ENCODE data around the gene TSHB.

DNA sequence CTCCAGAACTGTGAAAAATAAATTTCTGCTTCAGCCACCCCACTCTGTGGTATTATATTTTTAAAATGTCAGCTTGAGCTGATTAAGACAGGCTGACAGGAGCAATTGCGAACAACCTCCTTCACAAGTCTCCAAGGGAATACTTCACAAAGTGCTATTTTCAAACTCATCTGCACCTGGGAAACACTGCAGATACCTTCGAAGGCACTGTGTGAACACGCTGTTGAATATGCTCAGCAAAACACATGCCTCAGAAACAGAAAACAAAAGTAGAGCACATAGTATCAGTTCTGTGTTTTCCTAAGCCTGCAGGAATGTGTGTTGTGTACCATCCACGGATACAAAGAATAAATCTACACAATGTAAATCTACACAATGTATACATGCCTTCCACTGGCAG is 49.1 kb downstream of the TSHB start:
- TF ChIP-seq, protein P1, sequence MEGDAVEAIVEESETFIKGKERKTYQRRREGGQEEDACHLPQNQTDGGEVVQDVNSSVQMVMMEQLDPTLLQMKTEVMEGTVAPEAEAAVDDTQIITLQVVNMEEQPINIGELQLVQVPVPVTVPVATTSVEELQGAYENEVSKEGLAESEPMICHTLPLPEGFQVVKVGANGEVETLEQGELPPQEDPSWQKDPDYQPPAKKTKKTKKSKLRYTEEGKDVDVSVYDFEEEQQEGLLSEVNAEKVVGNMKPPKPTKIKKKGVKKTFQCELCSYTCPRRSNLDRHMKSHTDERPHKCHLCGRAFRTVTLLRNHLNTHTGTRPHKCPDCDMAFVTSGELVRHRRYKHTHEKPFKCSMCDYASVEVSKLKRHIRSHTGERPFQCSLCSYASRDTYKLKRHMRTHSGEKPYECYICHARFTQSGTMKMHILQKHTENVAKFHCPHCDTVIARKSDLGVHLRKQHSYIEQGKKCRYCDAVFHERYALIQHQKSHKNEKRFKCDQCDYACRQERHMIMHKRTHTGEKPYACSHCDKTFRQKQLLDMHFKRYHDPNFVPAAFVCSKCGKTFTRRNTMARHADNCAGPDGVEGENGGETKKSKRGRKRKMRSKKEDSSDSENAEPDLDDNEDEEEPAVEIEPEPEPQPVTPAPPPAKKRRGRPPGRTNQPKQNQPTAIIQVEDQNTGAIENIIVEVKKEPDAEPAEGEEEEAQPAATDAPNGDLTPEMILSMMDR (IDR thresholded peaks at IDR 0.05), result no peak
- TF ChIP-seq POLR2A (IDR thresholded peaks at IDR 0.05), result no peak
